Effector CD4-positive, alpha-beta T cell (primary cell): Measurements from ENCODE around the gene ACP2.
"Not testable (repeated sequence)": the region's sequence is repeated elsewhere in the genome, so short reads cannot be mapped to it uniquely, and the experiment has no call there.

Experiments used
- DNase-seq: peaks from one replicate; pipeline ENCODE4 v3.0.0-alpha.2; 2020

ACP2 gene

DNA sequence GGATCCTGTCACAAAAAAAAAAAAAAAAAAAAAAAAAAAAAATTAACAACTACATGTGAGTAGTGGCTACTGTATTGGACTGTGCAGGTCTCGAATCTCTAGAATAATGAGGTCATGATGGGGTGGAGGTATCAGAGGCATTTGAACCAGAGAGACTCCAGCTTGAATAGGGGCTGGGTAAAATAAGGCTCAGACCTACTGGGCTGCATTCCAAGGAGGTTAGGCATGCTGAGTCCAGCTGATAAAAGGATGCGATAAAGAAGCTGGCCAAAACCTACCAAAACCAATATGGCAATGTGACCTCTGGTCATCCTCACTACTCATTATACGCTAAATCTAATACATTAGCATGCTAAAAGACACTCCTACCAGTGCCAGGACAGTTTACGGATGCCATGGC, 56.5 kb downstream of the ACP2 start:
- DNase-seq: no peak

DNA sequence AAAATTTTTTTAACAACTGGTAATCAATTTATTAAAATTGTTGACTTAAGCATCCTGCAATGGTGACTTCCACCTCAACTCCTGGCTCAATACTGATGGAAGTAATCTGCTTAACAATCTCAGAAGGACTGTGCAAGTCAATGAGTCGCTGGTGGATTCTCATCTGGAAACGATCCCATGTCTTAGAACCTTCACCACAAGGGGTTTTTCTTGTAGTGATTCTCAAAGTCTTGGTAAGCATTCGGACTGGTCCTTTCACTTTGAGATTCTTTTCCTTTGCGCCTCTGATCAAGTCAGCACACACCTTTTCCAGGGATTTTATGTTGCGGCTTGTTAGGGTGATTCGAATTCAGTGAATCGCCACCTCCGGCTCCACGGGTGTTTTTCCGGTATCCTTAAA, 57.5 kb downstream of the ACP2 start:
- DNase-seq: not testable (repeated sequence)
